CD4-positive, alpha-beta T cell treated with Interferon gamma for 1 hour (primary cell): Measurements from ENCODE around the gene RBM20.
"Not testable (repeated sequence)": the region's sequence is repeated elsewhere in the genome, so short reads cannot be mapped to it uniquely, and the experiment has no call there.

Source experiments
- DNase-seq: peaks from one replicate; pipeline ENCODE4 v3.0.0-alpha.2; 2020

Gene RBM20

DNA sequence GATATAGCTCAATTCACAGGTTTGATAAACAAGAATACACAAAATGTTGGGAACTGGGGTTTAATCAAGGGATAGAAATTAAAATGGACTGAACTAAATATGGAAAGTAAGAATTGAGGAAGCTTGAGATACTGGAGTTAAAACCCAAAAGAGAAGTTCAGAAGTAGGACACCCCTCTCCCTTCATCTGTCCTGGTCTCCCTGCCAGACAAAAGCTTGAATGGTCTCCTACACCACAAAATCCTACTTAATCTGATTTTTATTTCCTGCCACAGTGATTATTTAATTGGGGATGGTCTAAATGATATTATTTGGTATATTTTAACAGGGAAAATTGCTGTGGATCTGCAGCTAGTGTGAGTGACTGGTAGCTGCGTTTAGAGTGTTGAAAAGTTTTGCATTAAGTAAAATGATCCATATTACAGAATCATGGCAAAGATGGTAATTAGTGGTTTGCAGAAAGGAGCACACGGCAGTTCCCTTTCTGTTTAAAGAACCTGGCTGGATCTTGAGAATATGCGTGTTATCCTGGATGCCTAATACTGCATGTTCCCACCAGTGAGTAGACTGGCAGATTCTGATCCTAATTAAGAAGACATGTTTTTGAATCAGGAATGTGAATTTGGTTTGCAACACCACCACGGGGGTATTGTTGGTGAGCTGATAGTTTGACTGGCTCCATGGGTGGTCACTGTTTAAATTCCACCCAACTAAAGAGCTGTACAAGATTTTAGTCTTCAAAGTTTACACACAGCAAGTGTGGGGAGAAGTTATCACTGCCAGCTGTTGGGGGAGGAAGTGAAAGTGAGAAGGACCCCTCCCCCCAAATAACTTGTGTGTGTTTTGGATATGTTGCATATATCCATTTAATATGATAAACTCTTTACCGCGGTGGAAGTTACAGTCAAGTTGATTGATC, 5.5 kb downstream of the RBM20 start:
- no peak for DNase-seq

DNA sequence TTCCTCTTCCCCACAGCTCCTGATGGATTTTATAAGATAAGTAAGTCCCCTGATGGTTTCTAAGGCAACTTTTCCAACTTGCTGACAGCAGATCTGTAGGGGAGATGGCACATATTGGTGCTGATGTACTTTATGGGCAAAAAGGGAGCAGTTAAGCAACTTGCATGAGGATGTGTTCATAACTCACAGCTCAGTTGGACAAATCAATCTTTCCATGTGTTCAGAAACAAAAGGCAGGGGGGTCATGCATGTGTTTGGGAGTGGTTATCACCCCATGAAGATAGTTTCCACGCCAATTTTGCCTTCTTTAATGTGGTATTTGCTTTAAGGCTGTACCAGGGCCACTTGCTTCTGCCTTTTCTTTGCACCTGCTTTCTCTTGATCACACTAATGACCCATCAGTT, 6.1 kb downstream of the RBM20 start:
- no peak for DNase-seq

DNA sequence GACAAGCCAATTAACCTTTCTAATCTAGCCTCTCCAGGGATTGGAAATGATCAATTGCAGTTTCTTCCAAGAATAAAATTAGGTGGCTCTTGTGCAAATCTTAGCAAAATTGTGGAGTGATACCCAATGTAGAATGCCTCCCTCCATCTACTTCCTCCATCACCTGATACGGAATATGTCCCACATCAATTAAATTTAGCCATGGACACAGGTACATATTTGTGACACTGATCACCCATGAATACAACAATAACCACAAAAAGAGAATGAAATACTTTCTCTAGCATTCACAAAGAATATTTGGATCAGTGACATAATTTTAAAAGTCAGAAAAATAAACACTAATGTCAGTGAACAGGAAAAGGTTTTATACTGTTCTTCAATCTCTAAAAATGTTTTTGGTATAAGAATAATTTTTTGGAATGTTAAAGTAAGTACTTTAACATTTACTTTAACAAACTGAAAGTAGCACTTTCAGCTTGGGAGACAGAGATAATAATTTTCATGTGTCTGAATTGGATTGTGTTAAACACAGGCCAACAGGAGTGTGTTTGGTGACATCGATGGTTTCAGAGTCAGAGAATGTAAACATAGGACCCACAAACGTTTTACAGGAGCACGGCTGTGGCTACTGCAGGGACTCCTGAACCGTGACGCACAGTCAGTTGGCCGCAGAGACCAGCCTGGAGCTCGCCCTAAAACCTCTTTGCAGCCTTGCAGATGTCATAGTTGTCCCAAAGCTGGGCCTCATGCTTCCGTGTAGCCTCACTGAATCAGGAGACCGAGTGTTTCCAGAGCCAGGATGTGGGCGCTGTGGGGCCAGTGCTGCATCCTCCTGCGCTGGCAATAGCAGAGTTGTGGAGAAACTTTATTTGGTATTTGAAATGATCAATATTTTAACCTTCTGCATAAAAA, 7.2 kb downstream of the RBM20 start:
- no peak for DNase-seq

DNA sequence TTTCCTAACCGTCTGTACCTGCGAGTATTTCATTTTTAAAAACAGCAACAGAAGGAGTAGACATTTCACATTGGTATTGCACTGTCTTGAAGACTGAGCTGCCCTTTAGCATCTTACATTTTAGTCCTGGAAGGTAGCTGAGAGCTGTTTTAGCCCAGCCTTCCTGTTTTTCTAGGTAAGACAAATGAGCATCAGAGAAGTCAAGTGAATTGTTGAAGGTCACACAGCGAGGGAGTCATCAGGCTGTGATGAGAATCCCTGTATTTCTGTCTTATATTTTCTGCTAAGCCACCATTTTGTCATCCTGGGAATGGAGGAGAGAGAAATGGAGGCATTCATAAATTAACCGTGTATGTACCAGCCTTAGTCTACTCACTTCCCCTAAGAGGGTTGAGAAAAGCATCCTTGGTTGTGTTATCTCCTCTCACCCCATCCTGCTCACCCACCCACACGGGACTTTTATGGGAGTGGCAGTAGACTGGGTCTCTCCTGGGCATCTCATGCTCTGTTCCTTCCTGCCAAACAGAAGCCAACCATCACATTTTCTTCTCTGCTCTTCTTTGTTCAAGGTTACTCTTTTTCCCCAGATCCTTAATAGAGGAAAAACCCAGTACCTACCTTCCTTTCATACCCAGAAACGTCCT, 8.5 kb downstream of the RBM20 start:
- no peak for DNase-seq

DNA sequence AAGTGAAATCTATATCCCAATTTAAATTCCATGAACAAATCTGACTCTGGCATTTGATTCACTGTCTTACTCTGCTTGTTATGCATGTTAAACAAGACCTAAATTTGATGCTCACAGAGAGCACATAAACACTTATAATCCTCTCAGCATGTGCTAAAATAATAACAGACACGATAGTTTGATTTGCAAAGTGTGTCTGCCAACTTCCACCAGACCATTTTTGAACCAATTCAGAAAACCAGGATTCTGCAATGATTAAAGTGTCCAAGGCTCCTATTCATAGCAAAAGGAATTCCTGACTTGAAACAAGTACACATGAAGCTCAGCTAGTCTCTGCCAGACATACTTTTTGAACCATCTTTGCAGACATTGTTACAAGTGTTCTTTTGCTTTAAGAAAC, 11.2 kb downstream of the RBM20 start:
- no peak for DNase-seq

DNA sequence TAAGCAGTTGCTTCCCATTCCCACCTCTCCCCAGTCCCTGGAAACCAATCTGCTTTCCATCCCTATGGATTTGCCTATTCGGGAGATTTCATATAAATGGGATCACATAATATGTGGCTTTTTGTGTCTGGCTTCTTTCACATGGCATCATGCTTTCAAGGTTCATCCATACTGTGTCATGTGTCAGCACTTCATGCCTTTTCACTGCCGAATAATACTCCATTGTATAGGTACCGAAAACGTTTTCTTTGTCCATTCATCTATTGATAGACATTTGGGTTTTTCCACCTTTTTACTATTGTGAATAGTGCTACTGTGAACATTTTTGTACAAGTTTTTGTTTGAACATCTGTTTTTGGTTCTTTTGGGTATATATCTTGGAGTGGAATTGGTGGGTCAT, 12.5 kb downstream of the RBM20 start:
- DNase-seq: no peak

DNA sequence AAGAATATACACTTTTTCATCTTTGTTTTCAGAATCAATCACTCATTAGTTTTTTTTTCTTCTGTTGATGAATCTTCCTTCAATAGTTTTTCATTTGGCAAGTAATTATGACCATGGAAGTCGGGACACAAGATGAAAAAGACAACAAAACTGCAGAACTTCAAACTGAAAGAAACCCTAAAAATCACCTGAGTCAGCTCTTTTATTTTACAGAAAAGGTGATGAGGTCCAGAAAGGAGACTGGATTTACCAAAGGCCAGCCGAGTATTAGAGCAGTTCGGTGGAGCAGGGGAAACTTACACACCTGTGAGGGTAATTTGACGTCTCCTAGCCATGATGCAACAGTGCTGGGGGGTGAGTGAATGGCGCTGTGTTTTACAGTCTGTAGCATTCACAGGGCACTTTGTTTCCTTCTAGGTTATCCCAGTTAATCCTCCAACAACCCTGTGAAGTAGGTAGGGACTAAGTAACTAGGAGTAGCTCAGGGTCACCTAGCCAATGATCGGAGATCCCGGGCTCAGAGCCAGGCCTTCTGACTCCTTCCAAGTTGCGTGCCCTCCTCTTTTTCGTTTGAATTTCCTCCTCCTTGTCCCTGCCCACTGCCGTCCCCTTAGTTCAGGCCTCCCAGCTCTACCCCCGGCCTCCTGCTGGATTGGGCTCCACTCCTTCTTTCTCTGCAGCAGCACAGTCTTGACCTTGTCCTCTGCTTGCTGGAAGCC, 14.0 kb downstream of the RBM20 start:
- DNase-seq: no peak

DNA sequence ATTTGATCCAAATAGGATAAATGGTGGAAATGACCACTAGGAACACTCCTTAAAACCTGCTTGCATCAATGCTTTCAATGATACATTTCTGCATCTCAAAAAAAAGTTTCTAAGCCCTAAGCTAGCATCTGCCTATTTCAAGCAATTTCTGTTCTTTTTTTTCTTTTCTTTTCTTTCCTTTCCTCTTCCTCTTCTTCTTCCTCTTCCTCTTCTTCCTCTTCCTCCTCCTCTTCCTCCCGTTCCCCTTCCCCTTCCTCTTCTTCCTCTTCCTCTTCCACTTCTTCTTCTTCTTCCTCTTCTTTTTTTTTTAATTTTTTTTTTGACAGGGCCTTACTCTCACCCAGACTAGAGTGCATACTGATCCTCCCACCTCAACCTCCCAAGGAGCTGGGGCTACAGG, 15.4 kb downstream of the RBM20 start:
- no peak for DNase-seq

DNA sequence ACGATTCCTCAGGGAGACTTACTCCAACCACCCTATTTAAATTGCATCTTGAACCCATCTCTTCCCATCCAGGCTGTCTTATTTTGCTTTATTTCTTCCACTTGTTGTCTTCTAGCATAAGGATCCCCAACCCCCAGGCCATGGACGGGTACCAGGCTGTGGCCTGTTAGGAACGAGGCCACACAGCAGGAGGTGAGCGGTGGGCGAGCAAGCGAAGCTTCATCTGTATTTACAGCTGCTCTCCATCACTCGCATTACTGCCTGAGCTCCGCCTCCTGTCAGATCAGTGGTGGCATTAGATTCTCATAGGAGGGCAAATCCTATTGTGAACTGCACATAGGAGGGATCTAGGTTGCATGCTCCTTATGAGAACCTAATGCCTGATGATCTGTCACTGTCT, 16.2 kb downstream of the RBM20 start:
- not testable (repeated sequence) for DNase-seq

DNA sequence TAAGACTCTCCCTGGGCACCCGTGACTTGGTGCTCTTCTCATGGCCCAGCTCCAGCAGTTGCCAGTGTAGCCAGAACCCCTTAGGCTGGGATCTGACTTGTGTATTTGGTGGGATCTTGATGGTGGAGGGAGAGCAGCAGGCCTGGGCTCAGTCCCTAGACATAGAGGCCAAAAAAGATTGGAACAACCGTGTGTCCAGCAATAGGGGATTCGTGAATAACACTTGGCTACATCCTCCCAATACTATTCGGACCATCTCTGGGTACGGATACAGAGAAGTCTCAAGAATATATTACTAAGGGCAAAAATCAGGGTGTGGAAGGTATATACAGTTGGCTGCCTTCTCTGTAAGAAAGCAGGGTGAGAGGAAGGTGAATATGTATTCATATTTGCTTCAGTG, 17.2 kb downstream of the RBM20 start:
- DNase-seq: no peak

DNA sequence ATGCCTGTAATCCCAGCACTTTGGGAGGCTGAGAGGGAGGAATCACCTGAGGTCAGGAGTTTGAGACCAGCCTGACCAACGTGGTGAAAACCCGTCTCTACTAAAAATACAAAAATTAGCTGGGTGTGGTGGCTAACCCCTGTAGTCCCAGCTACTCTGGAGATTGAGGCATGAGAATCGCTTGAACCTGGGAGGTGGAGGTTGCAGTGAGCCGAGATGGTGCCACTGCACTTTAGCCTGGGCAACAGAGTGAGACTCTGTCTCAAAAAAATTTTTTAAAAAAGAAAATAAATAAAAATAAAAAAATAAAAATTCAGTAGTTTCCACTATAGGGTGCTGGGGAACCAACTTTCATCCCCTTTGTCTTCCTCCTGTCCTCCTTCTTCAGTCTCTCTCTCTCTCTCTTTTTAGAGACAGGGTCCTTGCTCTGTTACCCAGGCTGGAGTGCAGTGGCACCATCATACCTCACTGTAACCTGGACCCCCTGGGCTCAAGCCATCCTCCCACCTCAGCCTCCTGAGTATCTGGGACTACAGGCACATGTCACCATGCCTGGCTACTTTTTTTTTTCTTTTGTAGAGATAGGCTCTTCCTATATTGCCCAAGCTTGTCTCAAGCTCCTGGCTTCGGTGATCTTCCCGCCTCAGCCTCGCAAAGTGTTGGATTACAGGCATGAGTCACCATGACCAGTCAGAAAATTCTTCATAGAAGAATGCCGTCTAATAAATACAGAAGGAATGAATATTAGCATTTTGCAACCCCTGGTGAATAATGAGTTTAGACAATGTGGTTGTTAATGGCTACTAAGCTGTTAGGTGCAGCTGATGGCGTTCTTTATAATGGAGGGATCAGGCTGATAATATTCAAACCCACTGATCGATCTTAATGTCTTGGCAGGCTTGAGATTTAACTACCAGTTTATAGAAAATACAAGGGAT, 20.6 kb downstream of the RBM20 start:
- no peak for DNase-seq

DNA sequence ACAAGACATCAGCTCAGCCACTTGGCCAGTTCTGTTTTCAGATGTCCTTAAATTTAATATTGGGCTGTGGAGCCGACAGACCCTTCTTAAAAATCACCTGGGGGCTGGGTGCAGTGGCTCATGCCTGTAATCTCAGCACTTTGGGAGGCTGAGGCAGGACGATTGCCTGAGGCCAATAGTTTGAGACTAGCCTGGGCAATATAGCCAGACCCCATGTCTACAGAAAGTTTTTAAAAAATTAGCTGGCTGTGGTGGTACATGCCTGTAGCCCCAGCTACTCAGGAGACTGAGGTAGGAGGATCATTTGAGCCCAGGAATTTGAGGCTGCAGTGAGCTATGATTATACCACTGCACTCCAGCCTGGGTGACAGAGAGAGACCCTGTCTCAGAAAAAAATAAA, 22.1 kb downstream of the RBM20 start:
- DNase-seq: not testable (repeated sequence)

DNA sequence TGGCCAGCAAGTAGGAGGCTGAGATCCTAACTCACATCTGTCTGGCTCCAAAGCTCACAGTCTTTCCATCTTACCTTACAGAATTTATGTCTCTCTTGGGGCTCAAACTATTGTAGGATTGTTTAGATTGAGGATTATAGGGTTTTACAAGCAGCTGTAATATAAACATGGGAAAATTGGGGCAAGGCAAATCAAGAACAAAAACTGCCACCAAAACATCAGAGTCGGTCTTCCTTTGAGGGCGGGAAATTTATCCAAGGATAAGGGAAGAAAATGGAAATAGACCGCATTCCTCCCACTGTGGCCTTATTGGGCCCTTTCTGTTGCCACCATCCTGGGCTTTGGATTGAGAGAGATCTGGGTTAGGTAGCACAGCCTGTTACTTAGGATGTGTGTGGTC, 22.5 kb downstream of the RBM20 start:
- DNase-seq: no peak

DNA sequence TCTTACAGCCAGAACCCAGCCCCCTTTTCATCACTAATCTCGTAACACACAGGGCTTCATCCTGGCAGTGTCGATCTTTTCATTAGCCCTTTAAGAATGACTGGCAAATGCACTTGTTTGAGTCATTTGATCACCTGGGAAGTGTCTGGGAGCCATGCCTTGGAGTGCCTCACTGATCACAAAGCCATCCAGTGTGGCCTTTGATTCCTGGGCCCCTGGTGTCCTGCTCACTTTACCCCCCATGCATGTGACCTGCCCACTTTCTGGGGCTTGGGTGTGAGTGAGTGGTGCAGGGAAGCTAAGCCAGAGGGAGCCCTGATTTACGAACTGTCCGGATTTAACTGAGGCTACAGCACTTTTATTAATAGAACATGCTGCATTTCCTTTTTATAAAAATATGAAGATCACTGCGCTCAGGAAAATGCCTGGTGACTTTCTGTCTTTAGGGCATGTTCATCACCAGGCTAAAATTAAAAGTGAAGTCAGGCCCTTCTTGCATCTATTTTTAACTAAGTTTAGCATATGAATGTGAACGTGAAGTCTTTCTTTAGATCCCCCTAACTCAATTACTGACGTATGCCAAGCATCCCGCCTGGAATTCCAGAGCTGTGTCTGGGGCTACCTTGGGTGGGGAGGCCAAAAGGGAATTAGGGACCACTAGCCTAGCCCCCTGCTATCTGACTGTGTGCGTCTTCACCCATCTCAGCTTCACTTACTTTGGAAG, 23.6 kb downstream of the RBM20 start:
- DNase-seq: no peak

DNA sequence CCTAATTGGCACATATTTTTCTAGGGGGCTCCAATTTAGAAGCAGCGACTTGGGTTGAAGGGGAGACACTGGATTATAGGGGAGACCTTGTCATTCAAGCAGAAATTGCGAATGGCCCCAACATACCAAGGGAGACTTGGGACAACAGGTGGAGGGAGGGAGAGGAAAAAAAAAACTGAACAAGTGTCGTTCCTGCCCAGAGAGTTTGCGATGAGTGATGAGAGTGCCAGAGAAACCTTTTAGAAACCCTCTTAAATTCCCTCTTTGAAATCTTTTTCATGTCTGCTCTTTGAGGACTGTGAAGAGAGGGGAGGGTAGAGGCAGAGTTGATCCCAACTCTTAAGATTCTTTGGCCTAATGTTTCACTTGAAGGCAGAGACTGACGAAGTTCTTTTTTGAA, 24.3 kb downstream of the RBM20 start:
- no peak for DNase-seq

DNA sequence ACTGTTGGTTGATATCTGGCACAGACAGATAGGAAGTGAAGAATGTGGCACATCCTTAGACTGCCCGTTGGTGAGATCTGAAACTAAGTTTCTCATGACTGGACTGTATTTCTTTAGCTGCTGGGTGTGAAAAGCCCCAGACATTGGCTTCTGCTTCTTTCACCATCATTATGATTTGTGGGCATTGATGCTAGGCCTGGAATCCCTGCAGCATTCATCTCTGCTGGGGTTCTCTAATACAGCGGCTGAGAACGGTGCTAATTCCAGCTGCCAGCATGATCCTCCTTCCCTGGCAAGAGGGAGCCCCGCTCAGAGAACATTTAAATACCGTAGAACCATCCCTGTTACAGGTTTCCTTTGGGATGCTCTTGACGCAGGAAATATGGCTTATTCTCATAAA, 26.2 kb downstream of the RBM20 start:
- DNase-seq: no peak

DNA sequence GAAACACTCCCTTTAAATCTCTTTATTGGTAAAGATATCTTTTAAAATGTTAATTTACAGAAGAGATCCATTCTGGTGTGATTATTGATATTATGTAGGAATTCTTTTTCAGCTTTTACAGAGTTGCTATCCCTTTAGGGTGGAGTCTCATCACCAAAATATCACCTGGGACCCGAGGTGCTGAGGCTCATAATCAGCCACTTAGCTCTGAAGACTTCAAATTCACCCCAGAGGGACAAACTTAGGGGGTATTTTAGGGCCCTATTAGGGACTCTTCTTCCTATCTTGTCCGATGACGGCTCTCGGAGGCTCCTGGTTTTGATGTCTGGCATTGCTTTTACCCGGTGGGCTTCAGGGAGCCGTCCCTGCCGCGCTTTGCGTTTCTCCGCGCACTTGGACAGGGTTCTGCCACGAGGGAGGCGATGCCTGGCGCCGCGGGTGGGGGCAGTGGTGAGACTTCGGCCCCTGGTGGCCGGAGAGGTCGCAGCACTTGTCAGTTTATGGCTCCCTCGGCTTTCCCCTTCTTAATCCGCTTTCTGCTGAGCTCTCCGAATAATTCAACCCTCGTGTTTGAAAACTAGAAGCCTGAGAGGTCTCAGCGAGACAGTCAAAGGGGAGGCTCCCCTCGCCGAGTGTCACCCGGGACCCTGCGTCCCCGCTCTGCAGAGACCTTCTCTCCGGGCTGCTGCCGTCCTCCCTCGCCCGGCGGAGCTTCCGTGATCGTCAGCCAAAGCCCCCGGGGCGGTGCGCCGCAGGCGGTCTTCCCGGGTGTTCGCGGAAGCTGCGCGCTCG, 27.8 kb downstream of the RBM20 start:
- DNase-seq: peak; percentile 69

DNA sequence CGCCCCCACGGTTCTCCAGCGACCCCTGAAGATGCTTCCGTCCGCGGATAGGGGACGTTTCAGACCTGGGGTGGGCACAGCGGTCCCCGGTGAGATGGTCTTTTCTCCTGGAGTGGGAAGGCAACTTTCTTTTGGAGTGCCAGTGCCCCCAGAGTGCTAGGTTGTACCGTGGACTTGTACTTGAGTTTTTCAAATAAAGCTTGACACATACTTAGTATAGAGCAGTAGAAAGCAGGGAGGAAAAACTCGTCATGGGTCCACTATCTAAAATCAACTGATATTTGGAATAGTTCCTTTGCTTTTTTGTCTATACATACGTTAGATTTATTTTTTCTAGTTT, 28.4 kb downstream of the RBM20 start:
- DNase-seq: no peak

DNA sequence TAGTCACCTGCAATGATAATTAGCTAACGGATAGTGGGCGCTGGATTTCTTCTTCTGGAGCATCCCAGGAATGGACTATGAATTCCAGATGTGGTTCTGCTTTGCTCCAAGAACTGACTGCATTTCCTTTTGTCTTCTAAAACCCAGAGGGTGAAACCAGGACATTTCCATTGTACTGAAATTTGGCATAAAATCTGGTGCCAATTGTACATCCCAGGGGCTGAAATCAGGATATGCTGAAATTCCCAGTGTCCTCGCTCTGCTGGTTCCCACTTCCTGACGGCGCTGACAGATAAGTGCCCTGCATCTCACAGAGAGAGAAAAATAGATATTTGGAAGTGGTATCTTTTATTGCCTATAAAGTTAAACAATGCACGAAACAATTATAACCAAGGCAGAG, 31.9 kb downstream of the RBM20 start:
- DNase-seq: no peak
